K562 (cell line): ENCODE data around the gene SEPTIN1.

ENCODE experiments used
- CHAMP1 ChIP-seq: fragments of 450-650 bp; IDR thresholded peaks from 2 replicates; pipeline ENCODE4 v1.6.1; 2016; ENCODE audit warnings: mild to moderate bottlenecking
- CTCF ChIP-seq, 3 experiments: IDR thresholded peaks in 2 of 3; conservative IDR thresholded peaks in 1 of 3; 2 replicates each; pipeline ENCODE4 v1.5.1; 2011 to 2012; ENCODE audit warnings: low read length in 3 of 3, mild to moderate bottlenecking in 3 of 3, control low read depth in 2 of 3, improper control_type of control experiment in 1 of 3, inconsistent platforms in 1 of 3, low read depth in 1 of 3, mixed read lengths in 1 of 3, moderate library complexity in 1 of 3; ENCODE audit not compliant: insufficient read depth in 2 of 3
- FOSL1 ChIP-seq: fragments of 200-800 bp; sonication (Bioruptor generic); conservative IDR thresholded peaks from 2 replicates; pipeline ENCODE4 v1.6.1; 2016; ENCODE audit warnings: missing genetic modification characterization, missing compliant biosample characterization
- GATA2 ChIP-seq: sonication (generic); formaldehyde crosslinking; IDR thresholded peaks from 2 replicates; pipeline ENCODE4 v1.4.0; 2020; ENCODE audit warnings: mild to moderate bottlenecking, missing genetic modification reagents
- KLF6 ChIP-seq: fragments of 250-450 bp; sonication (Bioruptor Pico); IDR thresholded peaks from 2 replicates; pipeline ENCODE4 v1.4.0; 2020; ENCODE audit warnings: mild to moderate bottlenecking, moderate library complexity, borderline replicate concordance
- MCM2 ChIP-seq: fragments of 450-650 bp; IDR thresholded peaks from 2 replicates; pipeline ENCODE4 v1.6.1; 2017; ENCODE audit warnings: low read depth, mild to moderate bottlenecking
- NFYB ChIP-seq: IDR thresholded peaks from 2 replicates; pipeline ENCODE4 v1.6.1; 2011; ENCODE audit warnings: mild to moderate bottlenecking, moderate library complexity; ENCODE audit not compliant: insufficient read length; ENCODE audit errors: extremely low read depth
- POLR2A ChIP-seq: fragments of 450-650 bp; conservative IDR thresholded peaks from 2 replicates; pipeline ENCODE4 v1.6.1; 2016
- SETDB1 ChIP-seq: IDR thresholded peaks from one replicate; pipeline ENCODE4 v1.6.1; 2012; ENCODE audit warnings: low read length, control low read depth, inconsistent platforms
- SIN3A ChIP-seq, 2 experiments: fragments of 150-350 bp in 1 of 2; IDR thresholded peaks; 2 replicates each; pipeline ENCODE4 v1.6.1; 2011 to 2016; ENCODE audit warnings: borderline replicate concordance in 2 of 2, low read depth in 2 of 2, low read length in 2 of 2, mild to moderate bottlenecking in 2 of 2, moderate library complexity in 2 of 2; ENCODE audit not compliant: control insufficient read depth in 1 of 2
- TCF7L2 ChIP-seq: fragments of 150-350 bp; IDR thresholded peaks from 2 replicates; pipeline ENCODE4 v1.6.1; 2016; ENCODE audit warnings: low read depth, mild to moderate bottlenecking, low read length, moderate library complexity
- ZBED1 ChIP-seq: IDR thresholded peaks from 2 replicates; pipeline ENCODE4 v1.6.1; 2014
- TF ChIP-seq, protein P1 (sequence below): fragments of 250-450 bp; sonication (Bioruptor Pico); IDR thresholded peaks from 2 replicates; pipeline ENCODE4 v1.4.0; 2020; ENCODE audit warnings: mild to moderate bottlenecking, moderate library complexity

DNA sequence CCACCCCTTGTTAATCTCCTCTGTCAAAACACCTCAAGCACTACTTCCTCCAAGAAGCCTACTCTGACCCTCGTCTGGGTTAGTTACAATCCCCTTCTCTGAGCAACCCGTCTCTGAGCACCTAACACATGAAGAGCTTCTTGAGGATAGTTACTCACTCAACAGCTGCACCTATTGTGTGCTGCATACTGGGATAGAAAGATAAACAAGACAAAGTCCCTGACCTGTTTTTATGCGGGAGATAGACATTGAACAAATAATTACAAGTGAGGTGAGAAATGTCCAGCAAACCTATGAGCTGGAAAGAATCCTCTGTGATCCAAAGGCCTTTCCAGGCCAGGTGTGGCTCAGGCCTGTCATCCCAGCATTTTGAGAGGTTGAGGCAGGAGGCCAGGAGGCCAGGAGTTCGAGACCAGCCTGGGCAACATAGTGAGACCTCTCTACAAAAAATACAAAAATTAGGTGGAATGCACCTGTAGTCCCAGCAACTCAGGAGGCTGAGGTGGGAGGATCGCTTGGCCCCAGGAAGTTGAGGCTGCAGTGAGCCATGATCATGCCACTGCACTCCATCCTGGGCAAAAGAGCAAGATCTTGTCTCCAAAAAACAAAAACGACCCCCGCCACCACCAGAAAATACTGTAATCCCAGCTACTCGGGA lies 19.5 kb upstream of the SEPTIN1 start:
- TF ChIP-seq NFYB (no peak), FOSL1 (no peak), MCM2 (no peak), ZBED1 (no peak), POLR2A (no peak), SETDB1 (no peak), SIN3A (IDR thresholded peaks at IDR 0.05; ENCODE audit: borderline replicate concordance in 2 of 2, control insufficient read depth in 1 of 2, low read depth in 2 of 2, low read length in 2 of 2) (no peak), KLF6 (CRISPR knock-in tag) (no peak), GATA2 (CRISPR knock-in tag) (no peak), CTCF (IDR thresholded peaks at IDR 0.05 in 2 of 3, conservative IDR thresholded peaks at IDR 0.05 in 1 of 3; ENCODE audit: insufficient read depth in 2 of 3, low read depth in 1 of 3, low read length in 3 of 3) (no peak), TCF7L2 (no peak), CHAMP1 (no peak)
- TF ChIP-seq, protein P1, sequence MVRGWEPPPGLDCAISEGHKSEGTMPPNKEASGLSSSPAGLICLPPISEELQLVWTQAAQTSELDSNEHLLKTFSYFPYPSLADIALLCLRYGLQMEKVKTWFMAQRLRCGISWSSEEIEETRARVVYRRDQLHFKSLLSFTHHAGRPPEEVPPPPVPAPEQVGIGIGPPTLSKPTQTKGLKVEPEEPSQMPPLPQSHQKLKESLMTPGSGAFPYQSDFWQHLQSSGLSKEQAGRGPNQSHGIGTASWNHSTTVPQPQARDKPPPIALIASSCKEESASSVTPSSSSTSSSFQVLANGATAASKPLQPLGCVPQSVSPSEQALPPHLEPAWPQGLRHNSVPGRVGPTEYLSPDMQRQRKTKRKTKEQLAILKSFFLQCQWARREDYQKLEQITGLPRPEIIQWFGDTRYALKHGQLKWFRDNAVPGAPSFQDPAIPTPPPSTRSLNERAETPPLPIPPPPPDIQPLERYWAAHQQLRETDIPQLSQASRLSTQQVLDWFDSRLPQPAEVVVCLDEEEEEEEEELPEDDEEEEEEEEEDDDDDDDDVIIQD (CRISPR knock-in tag), result no peak
